Mammary epithelial cell (primary cell): Measurements from ENCODE around the gene GRAMD1A.

Experiments used
- EZH2 ChIP-seq: IDR thresholded peaks from 2 replicates; pipeline ENCODE4 v1.6.1; 2012; ENCODE audit warnings: low read length, inconsistent platforms, borderline replicate concordance
- TF ChIP-seq, protein P1 (sequence below), 2 donors: IDR thresholded peaks in 1 of 2; conservative IDR thresholded peaks in 1 of 2; 2 replicates each; pipeline ENCODE4 v1.5.1; 2011 to 2012; ENCODE audit warnings: inconsistent platforms in 2 of 2, low read length in 2 of 2, mild to moderate bottlenecking in 2 of 2, control low read depth in 1 of 2, low read depth in 1 of 2; ENCODE audit not compliant: insufficient read depth in 1 of 2; ENCODE audit errors: extremely low read depth in 1 of 2

DNA sequence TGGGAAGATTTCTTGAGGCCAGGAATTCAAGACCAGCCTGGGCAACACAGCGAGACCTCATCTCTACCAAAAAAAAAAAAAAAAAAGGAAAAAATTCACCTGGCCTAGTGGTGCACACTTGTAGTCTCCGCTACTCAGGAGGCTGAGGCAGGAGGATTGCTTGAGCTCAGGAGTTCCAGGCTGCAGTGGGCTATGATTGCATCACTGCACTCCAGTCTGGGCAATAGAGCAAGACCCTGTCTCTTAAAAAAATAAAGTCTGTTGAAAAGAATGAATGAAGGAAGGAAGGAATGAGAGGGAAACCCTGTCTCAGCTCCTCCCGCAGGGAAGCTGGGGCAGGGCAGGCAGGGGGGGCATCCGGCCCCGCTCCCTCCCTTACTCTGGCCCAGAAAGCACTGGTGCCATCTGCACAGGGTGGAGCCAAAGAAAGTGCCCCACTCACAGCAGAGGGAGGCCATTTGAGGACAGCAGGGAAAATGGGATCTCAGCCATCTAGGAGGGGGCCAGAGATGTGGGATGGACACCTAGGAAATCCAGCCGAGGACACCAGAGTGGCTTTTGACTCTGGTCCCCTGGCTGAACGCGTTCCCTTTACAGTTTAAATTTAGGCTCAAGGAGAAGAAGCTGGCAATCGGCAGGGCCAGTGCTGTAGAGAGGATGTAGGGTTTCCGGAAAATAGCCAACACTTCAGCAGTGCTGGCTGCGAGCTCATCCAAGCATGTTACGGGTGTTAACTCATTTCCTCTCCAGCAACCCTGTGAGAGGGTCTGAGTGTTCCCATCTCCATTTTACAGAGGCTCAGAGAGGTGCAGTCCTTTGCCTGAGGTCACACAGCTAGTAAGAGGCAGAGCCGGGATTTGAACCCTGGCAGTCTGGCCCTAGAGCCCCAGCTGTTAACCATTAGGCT, 37.8 kb downstream of the GRAMD1A start:
- TF ChIP-seq, protein P1, sequence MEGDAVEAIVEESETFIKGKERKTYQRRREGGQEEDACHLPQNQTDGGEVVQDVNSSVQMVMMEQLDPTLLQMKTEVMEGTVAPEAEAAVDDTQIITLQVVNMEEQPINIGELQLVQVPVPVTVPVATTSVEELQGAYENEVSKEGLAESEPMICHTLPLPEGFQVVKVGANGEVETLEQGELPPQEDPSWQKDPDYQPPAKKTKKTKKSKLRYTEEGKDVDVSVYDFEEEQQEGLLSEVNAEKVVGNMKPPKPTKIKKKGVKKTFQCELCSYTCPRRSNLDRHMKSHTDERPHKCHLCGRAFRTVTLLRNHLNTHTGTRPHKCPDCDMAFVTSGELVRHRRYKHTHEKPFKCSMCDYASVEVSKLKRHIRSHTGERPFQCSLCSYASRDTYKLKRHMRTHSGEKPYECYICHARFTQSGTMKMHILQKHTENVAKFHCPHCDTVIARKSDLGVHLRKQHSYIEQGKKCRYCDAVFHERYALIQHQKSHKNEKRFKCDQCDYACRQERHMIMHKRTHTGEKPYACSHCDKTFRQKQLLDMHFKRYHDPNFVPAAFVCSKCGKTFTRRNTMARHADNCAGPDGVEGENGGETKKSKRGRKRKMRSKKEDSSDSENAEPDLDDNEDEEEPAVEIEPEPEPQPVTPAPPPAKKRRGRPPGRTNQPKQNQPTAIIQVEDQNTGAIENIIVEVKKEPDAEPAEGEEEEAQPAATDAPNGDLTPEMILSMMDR (conservative IDR thresholded peaks at IDR 0.05 in 1 of 2, IDR thresholded peaks at IDR 0.05 in 1 of 2; ENCODE audit: extremely low read depth in 1 of 2, insufficient read depth in 1 of 2, low read depth in 1 of 2, low read length in 2 of 2), result no peak
- TF ChIP-seq EZH2, result no peak
